GM23248 (cell line): ENCODE measurements around the gene CELA2A.

Source experiments
- EZH2 ChIP-seq: fragments of 200-600 bp; sonication (generic); IDR thresholded peaks from 2 replicates; pipeline ENCODE4 v1.6.1; 2018; ENCODE audit warnings: antibody characterized with exemption, mild to moderate bottlenecking; ENCODE audit not compliant: insufficient read depth, poor library complexity, severe bottlenecking
- EZH2phosphoT487 ChIP-seq: fragments of 200-600 bp; sonication (generic); IDR thresholded peaks from 2 replicates; pipeline ENCODE4 v1.6.1; 2018; ENCODE audit warnings: antibody characterized with exemption, moderate library complexity, mild to moderate bottlenecking, low read depth; ENCODE audit not compliant: insufficient read depth

- TF ChIP-seq EZH2 (no peak), EZH2phosphoT487 (no peak)
These were observed 37.6 kb upstream of the CELA2A start for GRCh38 chr1:15418806-15419515.
